Suppressor macrophage treated with lipopolysaccharide for 4 hours (primary cell): Measurements from ENCODE around the gene CTNNA3.
"Not testable (repeated sequence)": the region's sequence is repeated elsewhere in the genome, so short reads cannot be mapped to it uniquely, and the experiment has no call there.

Experiments used
- DNase-seq: peaks from one replicate; pipeline ENCODE4 v3.0.0-alpha.2; 2020

CTNNA3 gene

DNA sequence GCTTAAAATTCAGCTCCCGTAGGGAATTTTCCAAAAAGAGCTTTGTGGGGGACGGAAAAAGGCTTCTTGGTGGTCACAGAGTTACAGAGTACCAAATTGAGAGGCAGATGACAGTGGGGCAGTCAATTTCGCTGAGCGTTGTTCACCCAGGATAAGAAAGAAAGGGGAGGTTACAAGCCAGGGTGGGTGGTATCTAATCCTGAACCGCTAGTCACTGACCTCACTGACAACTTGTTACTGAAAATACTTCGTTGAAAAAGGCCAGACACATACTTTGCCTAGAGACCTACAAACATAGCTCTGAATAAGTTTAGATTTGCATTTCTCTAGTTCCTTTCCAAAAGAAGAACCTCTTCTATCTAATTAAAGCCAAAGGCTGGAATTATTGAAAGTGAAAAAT lies at the start of gene CTNNA3:
Gene CTNNA3, minus strand, starts transcription at position 167 of the 400 bp plus-strand sequence.
- no peak for DNase-seq

DNA sequence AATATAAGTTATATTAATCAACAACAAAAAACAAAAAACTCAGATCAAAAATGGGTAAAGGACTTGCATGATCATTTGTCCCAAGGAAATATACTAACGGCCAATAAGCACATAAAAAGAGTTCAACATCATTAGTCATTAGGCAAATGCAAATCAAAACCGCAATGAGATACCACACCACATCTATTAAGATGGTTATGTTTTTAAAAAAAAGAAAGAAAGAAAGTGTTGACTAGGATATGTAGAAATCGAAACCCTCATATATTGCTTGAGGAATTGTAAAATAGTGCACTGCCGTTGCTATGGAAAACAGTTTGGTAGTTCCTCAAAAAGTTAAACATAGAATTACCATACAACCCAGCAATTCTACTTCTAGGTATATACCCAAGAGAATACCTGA lies 39.4 kb upstream of the CTNNA3 start:
- no peak for DNase-seq

DNA sequence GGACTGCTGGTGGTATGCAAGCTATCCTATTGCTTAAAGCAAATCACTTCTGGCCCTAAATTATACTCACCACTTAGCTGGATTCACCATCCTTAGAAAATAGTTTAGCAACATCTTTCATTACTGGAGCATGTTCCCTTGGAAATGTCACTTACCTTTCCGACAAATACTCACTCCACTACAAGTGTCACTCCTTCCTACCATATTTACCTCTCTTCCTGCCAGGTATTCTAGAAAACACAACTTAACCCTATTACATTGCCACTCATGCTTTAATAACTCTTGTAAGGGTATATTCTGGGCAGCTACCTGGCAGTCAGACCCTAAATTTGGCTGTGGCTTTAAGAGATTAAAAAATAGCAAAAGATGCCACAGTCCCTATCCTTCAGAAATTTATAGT lies 37.5 kb upstream of the CTNNA3 start:
- DNase-seq = no peak

DNA sequence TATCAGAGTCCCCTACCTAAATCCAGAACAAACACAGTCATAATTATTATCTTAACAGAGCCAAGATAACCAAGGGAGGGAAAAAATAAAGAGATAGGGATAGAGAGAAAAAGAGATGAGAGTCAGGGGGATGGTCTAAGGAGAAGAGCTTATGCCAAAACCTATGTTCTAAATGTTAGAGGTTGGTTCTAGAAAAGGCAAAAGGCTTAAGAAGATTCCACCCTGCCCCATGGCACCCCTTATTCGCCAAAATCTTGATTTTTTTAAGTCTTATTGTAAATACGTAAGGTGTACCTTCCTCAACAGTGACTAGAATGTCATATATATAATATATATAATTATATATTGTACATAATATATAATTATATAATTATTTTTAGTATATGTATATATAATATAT lies 29.6 kb upstream of the CTNNA3 start:
- DNase-seq = no peak

DNA sequence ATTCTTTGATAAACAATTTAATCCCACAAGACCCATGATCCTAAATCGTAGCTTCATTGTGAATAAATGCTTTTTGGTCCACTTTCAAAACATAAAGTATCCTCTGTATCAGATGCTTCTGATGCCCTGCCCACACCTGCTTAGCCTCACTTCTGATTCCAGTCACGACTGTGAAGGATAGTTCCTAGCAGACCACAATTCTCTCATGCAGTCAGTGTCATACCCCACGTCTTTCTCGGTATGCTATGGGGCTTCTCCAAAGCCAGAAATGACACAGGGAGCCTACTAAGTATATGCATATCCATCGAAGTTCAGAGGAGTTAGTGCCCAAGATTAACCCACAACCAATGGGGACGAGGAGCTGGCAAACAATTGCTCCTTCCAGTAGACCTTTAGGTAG lies 27.6 kb upstream of the CTNNA3 start:
- no peak for DNase-seq

DNA sequence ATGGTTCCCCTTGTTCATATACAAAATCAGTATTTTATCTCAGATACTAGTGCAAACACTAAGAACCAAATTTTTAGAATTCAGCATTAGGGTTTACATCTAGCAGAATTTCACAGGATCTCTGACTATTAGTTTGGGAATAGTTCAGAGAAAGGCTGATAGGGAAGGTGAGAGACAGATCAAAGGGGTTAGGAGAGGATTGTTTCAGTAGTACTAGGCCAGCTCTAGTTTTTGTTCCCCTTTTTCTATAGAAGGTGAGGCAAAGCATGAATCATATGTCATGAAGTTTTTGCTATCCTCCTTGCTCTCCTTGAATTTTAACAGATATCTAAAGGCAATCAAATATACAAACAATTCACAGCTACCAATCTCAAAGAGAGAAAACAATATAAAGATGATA lies 26.1 kb upstream of the CTNNA3 start:
- no peak for DNase-seq

DNA sequence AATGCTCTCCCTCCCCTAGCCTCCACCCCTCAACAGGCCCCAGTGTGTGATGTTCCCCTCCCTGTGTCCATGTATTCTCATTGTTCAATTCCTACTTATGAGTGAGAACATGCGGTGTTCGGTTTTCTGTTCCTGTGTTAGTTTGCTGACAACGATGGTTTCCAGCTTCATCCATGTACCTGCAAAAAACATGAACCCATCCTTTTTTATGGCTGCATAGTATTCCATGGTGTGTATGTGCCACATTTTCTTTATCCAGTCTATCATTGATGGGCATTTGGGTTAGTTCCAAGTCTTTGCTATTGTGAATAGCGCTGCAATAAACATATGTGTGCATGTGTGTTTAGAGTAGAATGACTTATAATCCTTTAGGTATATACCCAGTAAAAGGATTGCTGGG lies 20.5 kb upstream of the CTNNA3 start:
- not testable (repeated sequence) for DNase-seq

DNA sequence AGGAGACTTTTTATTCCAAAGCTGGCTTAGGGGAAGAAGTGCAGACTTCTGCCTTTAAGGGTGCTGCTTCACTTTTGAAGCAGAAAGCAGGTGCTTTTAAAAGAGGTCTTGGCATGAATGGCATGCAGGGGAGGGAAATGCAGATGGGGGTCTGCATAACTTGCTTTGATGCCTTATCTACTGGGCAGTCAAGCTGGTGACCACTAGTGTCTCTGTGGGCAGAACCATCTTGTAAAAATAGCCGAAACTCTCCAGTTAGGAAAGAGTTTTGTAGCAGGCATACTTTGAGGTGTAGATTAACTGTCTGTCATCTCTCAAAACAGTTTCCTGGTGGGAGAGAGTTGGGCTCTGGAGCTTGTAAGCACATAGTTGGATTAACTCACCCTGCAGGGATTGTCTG lies 9.9 kb upstream of the CTNNA3 start:
- no peak for DNase-seq

DNA sequence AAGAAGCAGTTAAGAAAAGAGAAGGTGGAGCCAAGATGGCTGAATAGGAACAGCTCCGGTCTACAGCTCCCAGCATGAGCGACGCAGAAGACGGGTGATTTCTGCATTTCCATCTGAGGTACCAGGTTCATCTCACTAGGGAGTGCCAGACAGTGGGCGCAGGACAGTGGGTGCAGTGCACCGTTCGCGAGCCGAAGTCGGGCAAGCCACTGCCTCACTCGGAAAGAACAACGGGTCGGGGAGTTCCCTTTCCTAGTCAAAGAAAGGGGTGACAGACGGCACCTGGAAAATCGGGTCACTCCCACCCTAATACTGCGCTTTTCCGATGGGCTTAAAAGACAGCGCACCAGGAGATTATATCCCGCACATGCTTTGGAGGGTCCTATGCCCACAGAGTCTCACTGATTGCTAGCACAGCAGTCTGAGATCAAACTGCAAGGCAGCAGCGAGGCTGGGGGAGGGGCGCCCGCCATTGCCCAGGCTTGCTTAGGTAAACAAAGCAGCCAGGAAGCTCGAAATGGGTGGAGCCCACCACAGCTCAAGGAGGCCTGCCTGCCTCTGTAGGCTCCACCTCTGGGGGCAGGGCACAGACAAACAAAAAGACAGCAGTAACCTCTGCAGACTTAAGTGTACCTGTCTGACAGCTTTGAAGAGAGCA lies 3.7 kb upstream of the CTNNA3 start:
- not testable (repeated sequence) for DNase-seq

DNA sequence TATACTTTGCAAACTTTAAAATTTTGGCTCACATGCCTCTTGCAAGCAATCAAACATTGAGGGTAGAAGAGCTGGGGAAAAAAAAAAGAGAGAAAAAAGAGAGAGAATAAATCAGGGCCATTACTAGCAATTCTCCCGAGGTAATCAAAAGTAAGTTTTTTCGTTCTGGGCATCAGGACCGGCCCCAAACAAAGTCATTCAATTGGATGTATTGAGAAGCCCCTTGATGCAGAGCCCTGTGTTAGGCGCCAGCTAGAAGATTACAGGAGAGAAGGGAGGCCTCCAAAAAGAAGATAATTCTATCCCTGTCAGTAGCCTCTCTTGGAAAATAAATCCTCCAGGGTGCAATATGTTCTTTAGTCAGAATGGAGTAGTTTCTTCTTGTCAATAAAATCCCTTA lies 2.2 kb upstream of the CTNNA3 start:
- no peak for DNase-seq

DNA sequence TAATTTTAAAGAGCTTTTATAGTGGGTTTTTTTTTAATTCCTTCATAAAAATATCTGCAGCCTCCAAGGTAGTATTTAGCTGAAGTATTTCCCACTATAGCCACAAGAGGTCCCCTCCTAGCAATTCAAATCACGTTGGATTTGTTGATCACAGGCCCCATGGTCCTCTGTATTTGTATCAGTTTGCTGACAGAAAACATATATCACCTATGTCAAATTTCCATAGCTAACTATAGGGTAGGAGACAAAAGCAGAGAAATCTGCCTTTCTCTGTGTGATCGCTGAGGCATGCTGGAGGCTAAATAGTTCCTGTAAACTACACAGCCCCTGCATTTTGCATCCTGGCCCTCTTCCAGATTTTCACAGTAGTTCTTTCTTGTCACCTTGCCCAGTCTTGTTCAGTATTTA lies 1.7 kb upstream of the CTNNA3 start:
- DNase-seq = peak; percentile 51

DNA sequence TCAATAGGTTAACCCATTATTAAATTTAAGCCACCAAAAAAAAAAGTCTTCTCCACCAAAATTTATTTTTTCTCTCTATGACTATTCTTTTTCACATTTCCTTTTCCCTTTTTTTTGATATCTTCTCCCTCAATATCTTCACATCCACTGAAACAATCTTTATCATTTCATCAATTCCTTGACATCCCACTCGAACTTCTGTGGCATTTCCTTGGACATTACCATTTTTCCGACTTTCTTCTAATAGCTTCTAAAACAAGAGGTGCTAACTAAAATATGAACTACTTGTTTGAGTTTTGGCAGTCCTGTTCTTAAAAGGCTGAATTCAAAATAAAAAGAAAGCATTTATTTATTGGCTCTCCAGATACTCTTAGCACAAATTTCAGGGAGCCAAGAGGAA lies 684 bp upstream of the CTNNA3 start:
- DNase-seq = no peak

DNA sequence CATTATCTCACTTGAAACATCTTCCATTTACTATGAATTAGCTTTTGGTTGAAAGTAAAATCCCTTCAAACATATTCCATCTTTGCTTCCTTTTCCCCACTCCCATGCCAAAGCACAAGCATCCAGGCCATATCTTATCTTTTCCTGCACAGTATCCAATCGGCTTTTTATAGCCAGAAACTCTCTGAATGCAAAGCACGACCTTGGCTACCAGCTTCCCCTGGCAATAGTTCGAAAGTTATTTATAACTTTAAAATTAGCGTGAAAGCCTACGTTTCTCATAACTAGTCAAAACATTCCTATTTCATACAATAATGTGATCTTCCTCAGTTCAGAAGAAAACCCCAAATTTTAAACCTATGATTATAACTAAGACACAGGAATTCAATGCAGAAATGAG lies 440 bp downstream of the CTNNA3 start:
- no peak for DNase-seq

DNA sequence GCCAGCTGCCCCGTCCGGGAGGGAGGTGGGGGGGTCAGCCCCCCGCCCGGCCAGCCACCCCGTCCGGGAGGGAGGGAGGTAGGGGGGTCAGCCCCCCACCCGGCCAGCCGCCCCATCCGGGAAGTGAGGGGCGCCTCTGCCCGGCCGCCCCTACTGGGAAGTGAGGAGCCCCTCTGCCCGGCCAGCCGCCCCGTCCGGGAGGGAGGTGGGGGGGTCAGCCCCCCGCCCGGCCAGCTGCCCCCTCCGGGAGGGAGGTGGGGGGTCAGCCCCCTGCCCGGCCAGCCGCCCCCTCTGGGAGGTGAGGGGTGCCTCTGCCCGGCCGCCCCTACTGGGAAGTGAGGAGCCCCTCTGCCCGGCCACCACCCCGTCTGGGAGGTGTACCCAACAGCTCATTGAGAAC lies 4.1 kb downstream of the CTNNA3 start:
- not testable (repeated sequence) for DNase-seq

DNA sequence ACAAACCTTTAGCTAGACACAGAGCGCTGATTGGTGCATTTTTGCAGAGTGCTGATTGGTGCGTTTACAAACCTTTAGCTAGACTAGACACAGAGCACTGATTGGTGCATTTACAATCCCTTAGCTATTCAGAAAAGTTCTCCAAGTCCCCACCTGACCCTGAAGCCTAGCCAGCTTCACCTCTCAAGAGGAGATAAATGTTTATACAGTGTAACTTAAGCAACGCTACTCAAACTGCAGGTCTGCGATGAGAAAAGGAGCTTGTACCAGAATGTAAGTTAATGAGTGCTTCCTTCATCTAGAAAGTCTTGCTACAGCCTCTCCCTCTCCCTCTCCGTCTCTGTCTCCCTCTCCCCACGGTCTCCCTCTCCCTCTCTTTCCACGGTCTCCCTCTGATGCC lies 5.5 kb downstream of the CTNNA3 start:
- not testable (repeated sequence) for DNase-seq

DNA sequence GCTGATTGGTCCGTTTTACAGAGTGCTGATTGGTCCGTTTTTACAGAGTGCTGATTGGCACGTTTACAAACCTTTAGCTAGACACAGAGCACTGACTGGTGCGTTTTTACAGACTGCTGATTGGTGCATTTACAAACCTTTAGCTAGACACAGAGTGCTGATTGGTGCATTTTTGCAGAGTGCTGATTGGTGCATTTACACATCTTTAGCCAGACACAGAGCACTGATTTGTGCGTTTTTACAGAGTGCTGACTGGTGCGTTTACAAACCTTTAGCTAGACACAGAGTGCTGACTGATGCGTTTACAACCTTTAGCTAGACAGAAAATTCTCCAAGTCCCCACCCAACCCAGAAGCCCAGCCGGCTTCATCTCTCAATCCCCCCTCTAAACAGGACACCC lies 11.9 kb downstream of the CTNNA3 start:
- not testable (repeated sequence) for DNase-seq

DNA sequence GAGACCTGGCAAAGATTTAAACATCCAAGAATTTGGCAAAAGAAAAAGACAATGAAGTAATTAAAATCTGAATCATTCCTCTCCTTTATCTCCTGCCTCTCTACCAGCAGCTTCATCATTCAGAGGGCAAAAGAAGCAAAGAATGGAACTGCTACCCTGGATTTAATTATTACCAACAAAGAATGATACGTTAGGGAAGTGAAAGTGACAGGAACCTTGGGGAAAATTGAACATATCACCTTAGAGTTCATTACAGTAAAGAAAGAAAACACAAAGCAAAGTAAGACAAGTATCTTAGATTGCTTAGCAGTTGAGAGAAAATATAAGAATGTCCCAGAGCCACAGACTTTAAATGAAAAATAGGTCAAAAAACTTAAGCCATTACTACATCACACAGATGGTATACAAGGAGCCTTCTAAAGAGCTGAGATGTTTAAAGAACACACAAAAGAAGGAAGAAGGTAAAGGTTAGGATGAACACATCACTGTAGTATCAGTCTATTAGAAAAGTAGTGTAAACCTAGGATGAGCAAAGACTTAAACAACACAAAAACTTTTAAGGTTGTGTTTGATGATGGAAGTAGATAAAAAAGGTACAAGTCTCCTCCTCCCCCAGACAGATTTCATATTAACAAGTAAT lies 17.5 kb downstream of the CTNNA3 start:
- DNase-seq = no peak

DNA sequence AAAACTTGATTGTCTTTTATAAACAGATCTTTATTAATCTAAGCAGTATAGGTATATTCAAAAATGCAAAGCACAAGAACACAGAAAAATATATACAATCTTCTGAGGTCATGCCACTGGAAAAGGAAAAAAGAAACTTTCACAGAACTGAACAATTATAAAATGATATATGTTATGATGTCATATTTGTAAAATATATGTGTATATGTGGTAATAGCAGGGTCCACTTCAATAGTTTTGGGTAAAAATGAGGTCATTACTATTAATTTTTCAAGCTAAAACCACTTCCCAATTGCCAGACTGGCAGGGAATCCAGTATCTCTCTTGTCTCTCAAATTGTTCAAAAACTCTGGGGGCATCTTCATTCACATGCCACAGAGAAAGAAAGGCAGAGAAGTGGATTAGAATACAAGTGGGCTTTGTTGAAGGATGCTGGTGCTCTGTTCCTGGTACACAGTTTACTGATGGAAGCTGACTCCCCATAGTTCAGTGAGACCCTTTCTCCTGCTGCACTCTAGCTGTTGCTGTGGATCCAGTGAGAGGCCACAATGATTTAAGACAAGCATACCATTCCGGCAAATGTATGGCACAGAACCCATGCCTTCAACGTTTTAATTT lies 19.7 kb downstream of the CTNNA3 start:
- DNase-seq = no peak

DNA sequence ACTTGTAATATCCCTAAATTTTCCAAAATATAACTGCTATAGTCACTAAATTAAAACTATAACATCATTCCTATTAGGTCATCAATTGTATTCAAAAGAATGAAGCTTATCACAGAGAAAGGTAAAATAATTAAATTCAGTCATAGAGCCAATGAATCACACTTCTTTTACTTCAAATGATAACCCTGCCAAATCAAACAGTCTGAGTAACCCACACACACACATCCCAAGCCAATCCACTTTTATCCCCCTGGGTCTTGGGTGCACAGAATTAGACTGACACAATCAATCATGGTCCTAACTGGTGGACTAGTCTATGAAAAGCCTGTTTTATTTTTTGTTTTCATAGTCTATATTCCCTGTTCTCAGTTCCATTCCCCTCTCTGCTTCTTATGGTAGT lies 25.6 kb downstream of the CTNNA3 start:
- no peak for DNase-seq

DNA sequence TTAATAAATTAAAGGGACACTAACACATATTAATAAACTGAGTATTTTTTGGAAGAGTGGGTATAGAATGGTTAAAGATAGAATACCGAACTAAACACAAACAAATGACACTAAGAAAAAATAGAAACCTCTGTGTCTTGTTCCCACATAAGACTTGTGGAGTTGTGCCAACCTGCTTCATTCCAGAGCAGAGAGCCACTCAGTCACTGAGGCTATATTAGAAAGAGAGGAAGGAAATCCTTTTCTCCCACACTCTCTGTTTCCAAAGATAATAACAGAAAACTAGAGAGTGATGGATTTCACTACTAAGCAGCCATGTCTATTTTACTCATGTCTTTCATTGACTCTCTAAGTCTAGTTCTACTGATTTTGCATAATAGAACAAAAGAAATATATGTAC lies 26.0 kb downstream of the CTNNA3 start:
- no peak for DNase-seq

DNA sequence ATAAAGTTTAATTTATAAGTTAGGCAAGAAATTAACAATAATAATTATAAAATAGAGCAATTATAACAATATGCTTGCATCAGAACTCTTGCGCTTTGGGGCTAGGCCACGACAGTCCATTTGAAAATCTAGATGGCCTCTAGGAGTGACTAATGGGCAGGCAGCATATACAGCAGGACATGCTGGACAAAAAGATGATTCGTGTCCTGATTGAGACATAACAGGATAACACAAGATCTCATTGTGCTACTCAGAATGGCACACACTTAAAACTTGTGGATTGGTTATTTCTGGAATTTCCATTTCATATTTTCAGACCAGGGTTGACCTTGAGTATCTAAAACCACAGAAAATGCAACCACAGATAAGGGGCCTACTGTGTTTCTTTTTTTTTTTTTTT lies 27.5 kb downstream of the CTNNA3 start:
- peak; percentile 51 for DNase-seq

DNA sequence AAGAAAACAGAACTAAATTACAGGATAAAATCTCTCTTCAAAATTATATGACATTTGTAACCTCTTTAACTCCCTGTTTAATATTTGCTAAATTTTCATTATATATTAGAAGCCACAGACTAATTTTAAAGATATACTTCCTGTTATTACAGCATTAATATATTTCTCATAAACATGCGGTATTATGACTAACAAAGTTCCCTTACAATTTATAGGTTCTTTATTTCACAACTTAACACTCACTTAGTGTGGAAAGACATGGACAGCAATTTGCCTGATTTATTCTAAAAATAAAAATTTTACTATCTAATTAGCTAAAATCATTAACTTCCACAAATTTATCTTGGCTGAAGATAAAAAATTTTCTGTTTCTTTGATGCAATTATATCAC lies 29.0 kb downstream of the CTNNA3 start:
- peak; percentile 6 for DNase-seq

DNA sequence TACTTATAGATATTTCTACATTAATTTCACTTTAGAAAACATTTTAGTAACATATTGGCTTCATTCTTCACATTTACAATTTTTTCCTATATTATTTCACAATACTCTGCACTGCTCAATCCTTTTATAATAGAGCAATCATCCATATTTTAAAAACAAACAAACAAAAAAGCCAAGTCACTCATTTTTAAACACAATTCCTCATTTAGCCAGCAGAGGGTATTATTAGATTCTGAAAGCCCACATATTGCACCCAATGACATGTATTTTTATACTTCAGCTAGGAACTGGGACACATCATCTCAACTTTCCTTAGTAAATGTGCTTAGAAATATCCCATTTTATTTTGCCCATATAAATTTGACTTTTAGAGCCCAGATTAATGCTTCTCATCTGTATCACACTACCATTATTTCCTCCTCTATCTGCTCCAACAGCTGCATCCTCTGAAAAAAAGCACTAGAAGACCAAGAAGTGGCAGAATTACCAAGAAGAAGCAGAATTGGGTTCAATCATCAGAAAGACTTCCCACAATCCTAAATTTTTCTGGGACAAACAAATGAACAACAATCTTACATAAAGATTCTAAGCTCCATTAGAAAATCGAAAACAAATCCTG lies 29.5 kb downstream of the CTNNA3 start:
- DNase-seq = peak; percentile 38

DNA sequence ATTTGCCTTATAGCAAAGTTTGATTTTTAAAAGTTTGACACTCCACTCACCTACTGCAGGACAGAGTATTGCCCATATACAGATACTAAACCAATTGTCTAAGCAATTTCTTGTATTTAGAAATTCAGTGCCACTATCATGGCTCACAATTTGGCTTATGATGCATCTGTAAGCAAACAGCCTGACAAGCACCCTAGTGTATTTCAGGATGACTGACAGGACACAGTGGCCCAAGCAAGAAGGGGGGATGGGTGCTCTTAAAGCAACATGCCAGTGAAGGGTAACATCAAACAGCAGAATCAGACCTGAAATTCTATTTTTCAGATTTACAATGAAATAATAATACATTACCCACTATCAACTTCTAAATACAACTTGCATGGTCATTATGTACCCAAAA lies 30.5 kb downstream of the CTNNA3 start:
- DNase-seq = peak; percentile 1
